H9 (cell line): ENCODE results near the gene RANBP3. TPM values are rescaled to one million over a fixed set of nuclear protein-coding genes. Genes with fewer than 3 reads are reported as not detected.
"Not testable (repeated sequence)": the region's sequence is repeated elsewhere in the genome, so short reads cannot be mapped to it uniquely, and the experiment has no call there.

Experiments used
- DNase-seq: peaks from one replicate; pipeline ENCODE4 v3.0.0-alpha.2; 2017
- H2AFZ ChIP-seq: one replicate; pipeline ENCODE4 v1.6.1; 2013; ENCODE audit warnings: mild to moderate bottlenecking, low read length, control low read depth, moderate library complexity
- H2AK5ac ChIP-seq: 2 replicates; pipeline ENCODE4 v1.6.1; 2013; ENCODE audit warnings: low read length, control low read depth, mixed read lengths; ENCODE audit not compliant: insufficient read length
- H2BK120ac ChIP-seq: one replicate; pipeline ENCODE4 v1.6.1; 2013; ENCODE audit warnings: low read depth, mild to moderate bottlenecking, low read length, control low read depth, inconsistent platforms; ENCODE audit not compliant: poor library complexity, severe bottlenecking
- H2BK12ac ChIP-seq: 2 replicates; pipeline ENCODE4 v1.6.1; 2013; ENCODE audit warnings: low read length, control low read depth, mixed read lengths, low read depth; ENCODE audit not compliant: insufficient read length
- H2BK15ac ChIP-seq: 2 replicates; pipeline ENCODE4 v1.6.1; 2013; ENCODE audit warnings: low read depth, low read length, control low read depth
- H2BK20ac ChIP-seq: one replicate; pipeline ENCODE4 v1.6.1; 2013; ENCODE audit warnings: low read depth, mild to moderate bottlenecking, low read length, control low read depth, inconsistent platforms; ENCODE audit not compliant: poor library complexity, severe bottlenecking
- H2BK5ac ChIP-seq: 2 replicates; pipeline ENCODE4 v1.6.1; 2013; ENCODE audit warnings: low read length, control low read depth, mixed read lengths; ENCODE audit not compliant: insufficient read length
- H3K14ac ChIP-seq: 2 replicates; pipeline ENCODE4 v1.6.1; 2013; ENCODE audit warnings: low read length, control low read depth; ENCODE audit not compliant: insufficient read depth
- H3K18ac ChIP-seq: 2 replicates; pipeline ENCODE4 v1.6.1; 2013; ENCODE audit warnings: low read depth, mild to moderate bottlenecking, mixed read lengths, low read length, control low read depth; ENCODE audit not compliant: insufficient read length
- H3K23ac ChIP-seq: 2 replicates; pipeline ENCODE4 v1.6.1; 2013; ENCODE audit warnings: low read length, control low read depth, mixed read lengths, low read depth; ENCODE audit not compliant: insufficient read length
- H3K23me2 ChIP-seq: 2 replicates; pipeline ENCODE4 v1.6.1; 2013; ENCODE audit warnings: low read depth, mild to moderate bottlenecking, mixed read lengths, low read length, control low read depth; ENCODE audit not compliant: insufficient read length, poor library complexity, severe bottlenecking
- H3K27ac ChIP-seq: 2 replicates; pipeline ENCODE4 v1.5.1; 2013; ENCODE audit warnings: low read length, control low read depth, mixed read lengths, low read depth; ENCODE audit not compliant: insufficient read length
- H3K27me3 ChIP-seq: 2 replicates; pipeline ENCODE4 v1.6.1; 2013; ENCODE audit warnings: low read length, control low read depth, inconsistent platforms; ENCODE audit not compliant: insufficient read depth
- H3K4ac ChIP-seq: 2 replicates; pipeline ENCODE4 v1.6.1; 2013; ENCODE audit warnings: low read depth, mild to moderate bottlenecking, control low read depth, inconsistent platforms, low read length, moderate library complexity
- H3K4me1 ChIP-seq: 2 replicates; pipeline ENCODE4 v1.6.1; 2013; ENCODE audit warnings: low read length, control low read depth, inconsistent platforms; ENCODE audit not compliant: insufficient read depth
- H3K4me2 ChIP-seq: 2 replicates; pipeline ENCODE4 v1.6.1; 2013; ENCODE audit warnings: low read length, control low read depth, mixed read lengths; ENCODE audit not compliant: insufficient read length, insufficient read depth
- H3K56ac ChIP-seq: 2 replicates; pipeline ENCODE4 v1.6.1; 2013; ENCODE audit warnings: low read depth, mild to moderate bottlenecking, mixed read lengths, low read length, control low read depth; ENCODE audit not compliant: insufficient read length
- H3K79me1 ChIP-seq: 2 replicates; pipeline ENCODE4 v1.6.1; 2013; ENCODE audit warnings: low read depth, mild to moderate bottlenecking, moderate library complexity, low read length, control low read depth, inconsistent platforms; ENCODE audit not compliant: insufficient read depth, poor library complexity, severe bottlenecking
- H3K79me2 ChIP-seq: 2 replicates; pipeline ENCODE4 v1.6.1; 2013; ENCODE audit warnings: low read length, control low read depth, inconsistent platforms; ENCODE audit not compliant: insufficient read depth
- H3K9ac ChIP-seq: 2 replicates; pipeline ENCODE4 v1.6.1; 2013; ENCODE audit warnings: low read length, control low read depth, mixed read lengths; ENCODE audit not compliant: insufficient read length; ENCODE audit errors: extremely low read depth
- H3K9me3 ChIP-seq: one replicate; pipeline ENCODE4 v1.6.1; 2013; ENCODE audit warnings: low read depth, low read length, inconsistent platforms; ENCODE audit not compliant: control insufficient read depth
- H3T11ph ChIP-seq: one replicate; pipeline ENCODE4 v1.6.1; 2013; ENCODE audit warnings: mild to moderate bottlenecking, low read length, control low read depth, inconsistent platforms
- H4K20me1 ChIP-seq: one replicate; pipeline ENCODE4 v1.6.1; 2013; ENCODE audit not compliant: control insufficient read depth, insufficient read length, insufficient read depth
- H4K5ac ChIP-seq: 2 replicates; pipeline ENCODE4 v1.6.1; 2013; ENCODE audit warnings: low read depth, mild to moderate bottlenecking, mixed read lengths, low read length, control low read depth; ENCODE audit not compliant: insufficient read length
- H4K8ac ChIP-seq: replicated peaks from 2 replicates; pipeline ENCODE4 v1.6.1; 2013; ENCODE audit warnings: low read length, control low read depth, mixed read lengths, low read depth; ENCODE audit not compliant: insufficient read length
- H4K91ac ChIP-seq: 2 replicates; pipeline ENCODE4 v1.6.1; 2013; ENCODE audit warnings: low read depth, mild to moderate bottlenecking, moderate library complexity, mixed read lengths, low read length, control low read depth; ENCODE audit not compliant: insufficient read length
- H3K27ac Mint-ChIP-seq, 3 experiments: 2 replicates in 2 of 3; 3 replicates in 1 of 3; pipeline ENCODE4 v1.8.0; 2020 to 2021; ENCODE audit warnings: mixed read lengths in 3 of 3, mild to moderate bottlenecking in 1 of 3, moderate library complexity in 1 of 3
- H3K27me3 Mint-ChIP-seq: 2 replicates; pipeline ENCODE4 v1.8.0; 2021; ENCODE audit warnings: low read depth, mild to moderate bottlenecking, moderate library complexity, mixed read lengths
- H3K36me3 Mint-ChIP-seq, 3 experiments: 2 replicates in 2 of 3; 3 replicates in 1 of 3; pipeline ENCODE4 v1.8.0; 2020 to 2021; ENCODE audit warnings: low read depth in 3 of 3, mixed read lengths in 3 of 3; ENCODE audit not compliant: insufficient read depth in 1 of 3
- H3K4me1 Mint-ChIP-seq, 2 experiments: 2 replicates each; pipeline ENCODE4 v1.8.0; 2020; ENCODE audit warnings: mixed read lengths in 2 of 2
- H3K4me3 Mint-ChIP-seq, 2 experiments: 2 replicates in 1 of 2; 3 replicates in 1 of 2; pipeline ENCODE4 v1.8.0; 2020 to 2021; ENCODE audit warnings: mild to moderate bottlenecking in 2 of 2, mixed read lengths in 2 of 2, moderate library complexity in 1 of 2
- H3K9me3 Mint-ChIP-seq, 2 experiments: 2 replicates in 1 of 2; 3 replicates in 1 of 2; pipeline ENCODE4 v1.8.0; 2020; ENCODE audit warnings: mild to moderate bottlenecking in 2 of 2, mixed read lengths in 2 of 2, moderate library complexity in 1 of 2
- WGBS: extraction: QIAGEN DNeasy Blood & Tissue Kit; methylation state at CpG from one replicate; pipeline ENCODE4 v1.1.7; 2013; ENCODE audit warnings: missing lambda C conversion rate, low lambda C conversion rate, mixed read lengths; ENCODE audit not compliant: insufficient read length; ENCODE audit errors: extremely low coverage; 5-methylcytosine and 5-hydroxymethylcytosine counted together
- total RNA-seq: library from RNA; stranded (reverse); gene quantifications from 2 replicates; pipeline ENCODE4 v1.2.1, GENCODE V29; 2021
- TF ChIP-seq, protein P1 (sequence below): fragments of 200-600 bp; sonication (generic); conservative IDR thresholded peaks from 3 replicates; pipeline ENCODE4 v1.8.0; 2021; ENCODE audit warnings: antibody characterized with exemption, mild to moderate bottlenecking

The RANBP3 gene
- total RNA-seq, 1 experiment from 2014 or later, result 86.5 TPM

- H4K5ac ChIP-seq, result no peak overlapping the region
- H3K27ac ChIP-seq, result no peak overlapping the region
- H4K20me1 ChIP-seq, result no peaks in the 10 kb centered on the region
- H3K79me1 ChIP-seq, result no peaks in the 10 kb centered on the region
- Mint-ChIP-seq H3K4me3 (no peak overlapping the region), H3K4me1 (0 out of 4 replicates have a peak, but pooled peaks cover 0 to 4% of the 10 kb centered on the region in 2 experiments), H3K36me3 (no peaks in the 10 kb centered on the region; a peak in 1 of 7 replicates), H3K9me3 (no peaks in the 10 kb centered on the region; a peak in 1 of 5 replicates), H3K27ac (no peak overlapping the region), H3K27me3 (peaks cover 4% of the 10 kb centered on the region)
- no peak overlapping the region for H3K9ac ChIP-seq
- no peak overlapping the region for H3K56ac ChIP-seq
- H4K8ac ChIP-seq, result no peak overlapping the region
- TF ChIP-seq, protein P1, sequence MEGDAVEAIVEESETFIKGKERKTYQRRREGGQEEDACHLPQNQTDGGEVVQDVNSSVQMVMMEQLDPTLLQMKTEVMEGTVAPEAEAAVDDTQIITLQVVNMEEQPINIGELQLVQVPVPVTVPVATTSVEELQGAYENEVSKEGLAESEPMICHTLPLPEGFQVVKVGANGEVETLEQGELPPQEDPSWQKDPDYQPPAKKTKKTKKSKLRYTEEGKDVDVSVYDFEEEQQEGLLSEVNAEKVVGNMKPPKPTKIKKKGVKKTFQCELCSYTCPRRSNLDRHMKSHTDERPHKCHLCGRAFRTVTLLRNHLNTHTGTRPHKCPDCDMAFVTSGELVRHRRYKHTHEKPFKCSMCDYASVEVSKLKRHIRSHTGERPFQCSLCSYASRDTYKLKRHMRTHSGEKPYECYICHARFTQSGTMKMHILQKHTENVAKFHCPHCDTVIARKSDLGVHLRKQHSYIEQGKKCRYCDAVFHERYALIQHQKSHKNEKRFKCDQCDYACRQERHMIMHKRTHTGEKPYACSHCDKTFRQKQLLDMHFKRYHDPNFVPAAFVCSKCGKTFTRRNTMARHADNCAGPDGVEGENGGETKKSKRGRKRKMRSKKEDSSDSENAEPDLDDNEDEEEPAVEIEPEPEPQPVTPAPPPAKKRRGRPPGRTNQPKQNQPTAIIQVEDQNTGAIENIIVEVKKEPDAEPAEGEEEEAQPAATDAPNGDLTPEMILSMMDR, result no peak
- no peak overlapping the region for H3K18ac ChIP-seq
- H3K4me1 ChIP-seq, result no peaks in the 10 kb centered on the region
- DNase-seq, result no peak
- H3K9me3 ChIP-seq, result no peaks in the 10 kb centered on the region
- no peak overlapping the region for H2BK20ac ChIP-seq
- no peak overlapping the region for H3T11ph ChIP-seq
- H3K4me2 ChIP-seq, result no peak overlapping the region
- WGBS, result no CpG with 5 or more reads among the region's 20 CpGs
- H2BK15ac ChIP-seq, result no peak overlapping the region
- H3K27me3 ChIP-seq, result no peaks in the 10 kb centered on the region
- no peak overlapping the region for H3K14ac ChIP-seq
- H2BK12ac ChIP-seq, result no peak overlapping the region
- H3K4ac ChIP-seq, result no peak overlapping the region
- H3K23ac ChIP-seq, result no peak overlapping the region
- H2AFZ ChIP-seq, result no peak overlapping the region
- no peak overlapping the region for H4K91ac ChIP-seq
- H3K23me2 ChIP-seq, result no peaks in the 10 kb centered on the region
- H2BK120ac ChIP-seq, result no peak overlapping the region
- H2AK5ac ChIP-seq, result no peak overlapping the region
- no peak overlapping the region for H2BK5ac ChIP-seq
- H3K79me2 ChIP-seq, result no peaks in the 10 kb centered on the region
Observed at GRCh38 chr19:6006896-6007295, 29.0 kb upstream of the RANBP3 start.

GRCh38 chr19:6006070-6006446, 28.1 kb upstream of the RANBP3 start:
- H3K4me1 Mint-ChIP-seq, H3K56ac ChIP-seq, H3K27ac Mint-ChIP-seq, H3T11ph ChIP-seq, H3K79me2 ChIP-seq, H3K18ac ChIP-seq, H3K27me3 Mint-ChIP-seq, DNase-seq, H2BK5ac ChIP-seq, H2BK120ac ChIP-seq, H2AK5ac ChIP-seq, H4K91ac ChIP-seq, H2AFZ ChIP-seq, H3K23ac ChIP-seq, H4K5ac ChIP-seq, H3K4me3 Mint-ChIP-seq, H3K4me1 ChIP-seq, H3K36me3 Mint-ChIP-seq, H3K9me3 ChIP-seq, H3K14ac ChIP-seq, H2BK12ac ChIP-seq, H3K9ac ChIP-seq, H3K23me2 ChIP-seq, H4K8ac ChIP-seq, H2BK15ac ChIP-seq, H3K4me2 ChIP-seq, H3K27me3 ChIP-seq, H3K9me3 Mint-ChIP-seq, H3K27ac ChIP-seq, H3K4ac ChIP-seq, H4K20me1 ChIP-seq, H3K79me1 ChIP-seq, H2BK20ac ChIP-seq: not testable (repeated sequence)
- no CpG with 5 or more reads among the region's 7 CpGs for WGBS
